CD14-positive monocyte (primary cell): Measurements from ENCODE around the gene ZFYVE21. TPM values are rescaled to one million over a fixed set of nuclear protein-coding genes. Genes with fewer than 3 reads are reported as not detected.

ENCODE experiments used
- DNase-seq, 3 donors: peaks; one replicate each; pipeline ENCODE4 v3.0.0-alpha.2; 2011 to 2022
- H2AFZ ChIP-seq: 2 replicates; pipeline ENCODE4 v1.6.0; 2012; ENCODE audit warnings: mild to moderate bottlenecking, low read depth, low read length, inconsistent platforms; ENCODE audit not compliant: insufficient read depth, poor library complexity, severe bottlenecking
- H3K27ac ChIP-seq, 2 donors: 1 replicate in 1 of 2; 2 replicates in 1 of 2; pipeline ENCODE4 v1.5.1; 2012 to 2013; ENCODE audit warnings: low read length in 2 of 2, control low read depth in 1 of 2, inconsistent platforms in 1 of 2, low read depth in 1 of 2, mild to moderate bottlenecking in 1 of 2
- H3K27me3 ChIP-seq, 2 donors: one replicate each; pipeline versions ENCODE4 v1.6.0 to v1.6.1; 2011 to 2013; ENCODE audit warnings: low read length in 2 of 2; ENCODE audit not compliant: control insufficient read depth in 2 of 2, insufficient read depth in 2 of 2
- H3K36me3 ChIP-seq, 2 donors: replicated peaks in 1 of 2; 1 replicate in 1 of 2; 2 replicates in 1 of 2; pipeline versions ENCODE4 v1.5.1 to v1.6.1; 2012 to 2013; ENCODE audit warnings: low read length in 2 of 2, control low read depth in 1 of 2, inconsistent platforms in 1 of 2, mild to moderate bottlenecking in 1 of 2; ENCODE audit not compliant: insufficient read depth in 2 of 2, control insufficient read depth in 1 of 2
- H3K4me1 ChIP-seq, 2 donors: 1 replicate in 1 of 2; 2 replicates in 1 of 2; pipeline versions ENCODE4 v1.5.1 to v1.6.1; 2012 to 2013; ENCODE audit warnings: low read length in 2 of 2, control low read depth in 1 of 2, inconsistent platforms in 1 of 2, mild to moderate bottlenecking in 1 of 2, moderate library complexity in 1 of 2; ENCODE audit not compliant: insufficient read depth in 2 of 2, control insufficient read depth in 1 of 2
- H3K4me2 ChIP-seq: replicated peaks from 2 replicates; pipeline ENCODE3; 2012; ENCODE audit warnings: low read length, moderate library complexity, mild to moderate bottlenecking; ENCODE audit not compliant: poor library complexity, severe bottlenecking; ENCODE audit errors: extremely low read depth
- H3K4me3 ChIP-seq, 3 experiments: fragments of 200-600 bp in 1 of 3; sonication (generic) in 1 of 3; replicated peaks in 1 of 3; 1 replicate in 2 of 3; 2 replicates in 1 of 3; pipeline ENCODE4 v1.5.1; 2011 to 2013; ENCODE audit warnings: low read length in 3 of 3, mild to moderate bottlenecking in 3 of 3, control low read depth in 2 of 3, low read depth in 2 of 3, inconsistent platforms in 1 of 3, moderate library complexity in 1 of 3
- H3K79me2 ChIP-seq: 2 replicates; pipeline ENCODE4 v1.6.0; 2012; ENCODE audit warnings: mild to moderate bottlenecking, control low read depth, inconsistent platforms, low read length, moderate library complexity; ENCODE audit not compliant: insufficient read depth
- H3K9ac ChIP-seq: 2 replicates; pipeline ENCODE4 v1.6.0; 2017; ENCODE audit warnings: low read length, mild to moderate bottlenecking; ENCODE audit not compliant: insufficient read depth, poor library complexity, severe bottlenecking
- H3K9me3 ChIP-seq, 2 donors: replicated peaks in 1 of 2; 1 replicate in 1 of 2; 2 replicates in 1 of 2; pipeline versions ENCODE4 v1.5.1 to v1.6.1; 2012 to 2013; ENCODE audit warnings: low read length in 2 of 2, control low read depth in 1 of 2; ENCODE audit not compliant: control insufficient read depth in 1 of 2, insufficient read depth in 1 of 2
- H4K20me1 ChIP-seq: 2 replicates; pipeline ENCODE4 v1.6.0; 2012; ENCODE audit warnings: mild to moderate bottlenecking, low read length, control low read depth, moderate library complexity; ENCODE audit not compliant: insufficient read depth
- H3K27ac Mint-ChIP-seq, 7 donors: one replicate each; pipeline ENCODE4 v1.8.0; 2020; ENCODE audit warnings: mild to moderate bottlenecking in 7 of 7, mixed read lengths in 7 of 7, moderate library complexity in 6 of 7, inconsistent platforms in 2 of 7
- H3K27me3 Mint-ChIP-seq, 3 donors: one replicate each; pipeline ENCODE4 v1.8.0; 2021 to 2022; ENCODE audit warnings: low read depth in 3 of 3, mild to moderate bottlenecking in 3 of 3, mixed read lengths in 3 of 3, moderate library complexity in 3 of 3, inconsistent platforms in 1 of 3
- H3K36me3 Mint-ChIP-seq, 2 donors: one replicate each; pipeline ENCODE4 v1.8.0; 2020; ENCODE audit warnings: mixed read lengths in 2 of 2, inconsistent platforms in 1 of 2, mild to moderate bottlenecking in 1 of 2
- H3K4me1 Mint-ChIP-seq: one replicate; pipeline ENCODE4 v1.8.0; 2020; ENCODE audit warnings: mild to moderate bottlenecking, mixed read lengths
- H3K4me3 Mint-ChIP-seq, 2 donors: one replicate each; pipeline ENCODE4 v1.8.0; 2020; ENCODE audit warnings: mild to moderate bottlenecking in 2 of 2, mixed read lengths in 2 of 2, moderate library complexity in 1 of 2
- H3K9me3 Mint-ChIP-seq, 7 donors: one replicate each; pipeline ENCODE4 v1.8.0; 2020 to 2022; ENCODE audit warnings: mixed read lengths in 7 of 7, mild to moderate bottlenecking in 6 of 7, moderate library complexity in 6 of 7, inconsistent platforms in 2 of 7
- CTCF ChIP-seq: fragments of 200-600 bp; IDR thresholded peaks from one replicate; pipeline ENCODE4 v1.8.0; 2022; ENCODE audit warnings: antibody characterized with exemption, mild to moderate bottlenecking
- WGBS: methylation state at CpG from one replicate; pipeline ENCODE4 v1.1.5; 2013; ENCODE audit warnings: missing lambda C conversion rate; ENCODE audit not compliant: insufficient coverage; 5-methylcytosine and 5-hydroxymethylcytosine counted together
- intact Hi-C, 2 donors: fragments of 100-400 bp; cut with micrococcal nuclease; formaldehyde crosslinking; loops; one replicate each; pipeline versions ENCODE4 v1.15.0 to v1.15.1; 2023
- polyA plus RNA-seq, 3 donors: library from polyadenylated mRNA; depleted of rRNA in 1 of 3; unstranded in 2 of 3; stranded (reverse) in 1 of 3; fragments of 300-500 nt in 2 of 3; fragments of >200 nt in 1 of 3; fragmentation: Illumina TruSeq in 2 of 3; gene quantifications; 1 replicate in 2 of 3; 2 replicates in 1 of 3; pipeline ENCODE4 v1.2.3, GENCODE V29; 2012 to 2021

Gene ZFYVE21
- polyA plus RNA-seq, 3 donors = 22.1 to 36.5 (median 33.1) TPM

- H3K27ac ChIP-seq = no peak overlapping the region
- H3K36me3 ChIP-seq = peaks cover 50 to 62% of the 10 kb centered on the region in 2 donors
- WGBS = 95% methylated on average over 6 of the region's 12 CpGs
- no peak overlapping the region for H3K4me3 ChIP-seq
- no peak overlapping the region for H3K9ac ChIP-seq
- no peak for TF ChIP-seq CTCF
- no peaks in the 10 kb centered on the region for H3K9me3 ChIP-seq
- no peaks in the 10 kb centered on the region for H3K79me2 ChIP-seq
- DNase-seq = no peak
- H3K4me1 ChIP-seq = no peaks in the 10 kb centered on the region
- H4K20me1 ChIP-seq = peaks cover 6% of the 10 kb centered on the region
- Mint-ChIP-seq H3K4me1 (no peaks in the 10 kb centered on the region), H3K9me3 (no peaks in the 10 kb centered on the region), H3K27me3 (peaks cover 0 to 2% (median 2%) of the 10 kb centered on the region in 3 donors), H3K27ac (peak overlapping the region in 1 of 7 donors; percentile 46), H3K36me3 (peaks cover 29 to 62% of the 10 kb centered on the region in 2 donors), H3K4me3 (no peak overlapping the region)
- no peaks in the 10 kb centered on the region for H3K27me3 ChIP-seq
- intact Hi-C loops = no loop called here
- no peak overlapping the region for H3K4me2 ChIP-seq
- no peak overlapping the region for H2AFZ ChIP-seq
These were observed 13.1 kb downstream of the ZFYVE21 start for GRCh38 chr14:103728721-103729120.

DNA sequence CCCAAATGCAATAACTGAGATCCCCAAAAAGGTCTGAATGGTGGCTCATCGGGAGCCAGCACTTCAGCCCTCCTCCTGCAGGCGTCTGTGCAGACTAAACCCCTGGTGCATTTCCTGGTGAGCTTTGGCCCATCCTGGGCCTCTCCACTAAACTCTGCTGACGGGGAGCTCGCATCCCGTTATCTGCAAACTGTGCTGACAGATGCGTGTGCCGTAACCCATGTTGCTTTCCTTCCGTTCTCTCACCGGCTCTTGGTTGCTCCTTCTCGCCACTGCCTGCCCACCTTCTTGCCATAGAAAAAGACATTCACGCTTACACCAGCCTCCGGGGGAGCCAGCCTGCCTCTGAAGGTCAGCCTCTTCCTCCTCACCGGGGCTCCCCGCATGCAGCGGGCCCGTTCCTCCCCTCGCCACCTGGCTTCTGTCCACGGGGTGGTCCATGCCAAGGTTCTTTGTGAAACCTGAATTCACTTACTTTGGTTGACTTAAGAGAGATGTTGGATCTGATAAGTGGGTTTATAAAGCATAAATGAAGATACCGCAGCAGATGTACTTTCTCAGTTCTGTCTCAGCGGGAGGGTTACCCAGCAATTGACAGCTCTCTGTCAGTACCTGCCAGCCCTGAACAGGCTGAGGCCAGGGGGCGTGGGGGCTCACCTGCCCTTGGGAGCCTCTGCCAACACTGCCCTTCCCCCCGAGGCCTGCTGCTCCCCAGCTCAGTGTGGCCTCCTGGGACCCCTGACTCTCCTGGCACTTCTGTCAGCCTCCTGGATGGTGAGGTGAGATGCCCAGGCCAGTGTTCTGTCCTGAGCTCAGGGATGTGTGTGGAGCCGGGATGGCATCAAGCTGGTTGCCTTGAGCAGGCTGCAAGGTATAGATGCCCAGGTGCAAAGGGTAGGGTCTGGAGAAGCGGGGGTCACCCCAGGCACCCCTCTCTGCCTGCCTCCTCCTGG, 14.2 kb downstream of the ZFYVE21 start:
- H3K4me3 ChIP-seq = no peak overlapping the region
- H3K27ac Mint-ChIP-seq = peak overlapping the region in 1 of 7 donors; percentile 16
- no peak for TF ChIP-seq CTCF
- H3K9ac ChIP-seq = no peak overlapping the region
- peaks cover 6% of the 10 kb centered on the region for H4K20me1 ChIP-seq
- no peaks in the 10 kb centered on the region for H3K4me1 Mint-ChIP-seq
- no peaks in the 10 kb centered on the region for H3K4me1 ChIP-seq
- no peak overlapping the region for H3K4me3 Mint-ChIP-seq
- no peaks in the 10 kb centered on the region for H3K27me3 ChIP-seq
- peaks cover 53 to 66% of the 10 kb centered on the region in 2 donors for H3K36me3 ChIP-seq
- no peak overlapping the region for H3K4me2 ChIP-seq
- 85% methylated on average over 24 of the region's 24 CpGs for WGBS
- peaks cover 35 to 71% of the 10 kb centered on the region in 2 donors for H3K36me3 Mint-ChIP-seq
- no peak overlapping the region for H3K27ac ChIP-seq
- H3K9me3 ChIP-seq = no peaks in the 10 kb centered on the region
- no peak for DNase-seq
- H3K9me3 Mint-ChIP-seq = no peaks in the 10 kb centered on the region
- intact Hi-C loops = no loop called here
- peaks cover 0 to 2% (median 2%) of the 10 kb centered on the region in 3 donors for H3K27me3 Mint-ChIP-seq
- H3K79me2 ChIP-seq = no peaks in the 10 kb centered on the region
- H2AFZ ChIP-seq = no peak overlapping the region
